ENCODE results near the gene TOM1.

DNA sequence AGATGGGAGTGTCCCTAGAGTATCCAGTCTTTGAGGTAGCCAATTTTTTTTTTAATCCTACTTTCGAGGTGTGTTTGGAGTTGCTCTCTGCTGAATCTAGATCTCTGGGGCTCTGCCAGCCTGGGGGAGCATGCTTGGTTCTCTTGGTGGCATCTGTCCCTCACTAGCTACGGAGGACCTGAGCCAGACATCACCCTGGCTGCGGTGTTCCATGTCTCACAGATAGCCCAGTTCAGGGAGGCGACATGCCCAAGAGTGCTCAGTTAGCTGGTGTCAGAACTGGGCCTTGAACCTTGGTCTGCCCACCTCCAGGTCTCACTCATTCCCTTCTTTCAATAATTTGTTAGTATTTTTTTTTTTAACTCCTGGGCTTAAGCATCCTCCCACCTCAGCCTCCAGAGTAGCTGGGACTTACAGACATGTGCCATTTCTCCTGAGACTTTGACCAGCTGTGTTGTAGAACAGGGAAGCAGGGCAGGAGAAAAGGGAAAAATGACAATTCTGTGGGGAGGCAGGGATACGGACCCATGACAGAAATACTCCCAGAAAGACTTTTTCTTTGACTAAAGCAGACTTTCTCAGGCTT lies 81.8 kb downstream of the TOM1 start:
- no peak for TF ChIP-seq EP300 (IDR thresholded peaks at IDR 0.05)
- no peak for TF ChIP-seq CTCF (IDR thresholded peaks at IDR 0.05)

Data from tibial nerve (tissue), 4 donors.